ENCODE data around the gene ZNF787.
"Not testable (repeated sequence)": the region's sequence is repeated elsewhere in the genome, so short reads cannot be mapped to it uniquely, and the experiment has no call there.

ZNF787 gene

GRCh38 chr19:56152644-56153043 is 31.5 kb upstream of the ZNF787 start:
- Histone ChIP-seq H3K4me1 (ENCODE audit: insufficient read depth, low read length, poor library complexity, severe bottlenecking) (no peaks in the 10 kb centered on the region), H4K20me1 (ENCODE audit: insufficient read depth, low read length, poor library complexity, severe bottlenecking) (peaks cover 23% of the 10 kb centered on the region), H3K9ac (ENCODE audit: low read depth, low read length, poor library complexity, severe bottlenecking) (no peak overlapping the region), H3K36me3 (ENCODE audit: insufficient read depth, low read length) (peaks cover 33% of the 10 kb centered on the region; the same call in 1 of the 2 replicates), H3F3A (ENCODE audit: low read depth) (no peaks in the 10 kb centered on the region), H3K27me3 (ENCODE audit: insufficient read depth, low read length, poor library complexity, severe bottlenecking) (no peaks in the 10 kb centered on the region), H3K9me2 (replicated peaks; ENCODE audit: low read depth, low read length) (no peaks in the 10 kb centered on the region), H3K4me3 (ENCODE audit: low read length, poor library complexity, severe bottlenecking) (no peak overlapping the region), H3K4me2 (ENCODE audit: low read depth, low read length, poor library complexity, severe bottlenecking) (no peak overlapping the region), H3K79me2 (ENCODE audit: insufficient read depth, low read length) (peaks cover 19% of the 10 kb centered on the region; the same call in 1 of the 2 replicates), H2AFZ (ENCODE audit: low read length) (no peak overlapping the region), H3K9me3 (ENCODE audit: insufficient read depth, low read depth, low read length) (no peaks in the 10 kb centered on the region)
- TF ChIP-seq CTCF (conservative IDR thresholded peaks at IDR 0.05; ENCODE audit: low read length) (no peak), EZH2phosphoT487 (IDR thresholded peaks at IDR 0.05; ENCODE audit: borderline replicate concordance) (no peak)

DNA sequence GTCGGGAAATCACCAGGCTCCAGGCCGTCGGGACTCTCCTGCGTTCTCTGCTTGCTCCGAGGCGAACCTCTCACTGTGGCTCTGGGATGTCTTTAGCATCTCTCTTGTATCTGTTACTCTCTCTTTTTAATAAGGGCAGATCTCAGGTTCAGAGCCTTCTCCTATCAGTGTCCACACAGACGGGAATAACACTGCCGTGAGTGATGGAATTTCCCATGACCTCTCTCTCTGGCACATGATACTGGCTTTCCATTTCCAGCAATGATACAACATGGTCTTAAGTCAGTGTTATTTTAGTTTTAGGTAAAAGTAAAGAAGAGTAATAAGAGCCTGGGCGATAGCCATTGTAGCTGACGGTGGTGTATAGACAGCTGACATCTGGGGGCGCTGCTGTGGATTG is 29.3 kb upstream of the ZNF787 start:
- peaks cover 19% of the 10 kb centered on the region; the same call in 1 of the 2 replicates for H3K36me3 ChIP-seq (ENCODE audit: insufficient read depth, low read length)
- no peaks in the 10 kb centered on the region for H3K4me1 ChIP-seq (ENCODE audit: insufficient read depth, low read length, poor library complexity, severe bottlenecking)
- H2AFZ ChIP-seq (ENCODE audit: low read length), result no peak overlapping the region
- H3K27me3 ChIP-seq (ENCODE audit: insufficient read depth, low read length, poor library complexity, severe bottlenecking), result no peaks in the 10 kb centered on the region
- no peak for TF ChIP-seq CTCF (conservative IDR thresholded peaks at IDR 0.05; ENCODE audit: low read length)
- no peak for TF ChIP-seq EZH2phosphoT487 (IDR thresholded peaks at IDR 0.05; ENCODE audit: borderline replicate concordance)
- H3F3A ChIP-seq (ENCODE audit: low read depth), result no peaks in the 10 kb centered on the region
- H3K79me2 ChIP-seq (ENCODE audit: insufficient read depth, low read length), result peaks cover 28% of the 10 kb centered on the region; the same call in 1 of the 2 replicates
- no peak overlapping the region for H3K9ac ChIP-seq (ENCODE audit: low read depth, low read length, poor library complexity, severe bottlenecking)
- H4K20me1 ChIP-seq (ENCODE audit: insufficient read depth, low read length, poor library complexity, severe bottlenecking), result peaks cover 24% of the 10 kb centered on the region
- no peaks in the 10 kb centered on the region for H3K9me3 ChIP-seq (ENCODE audit: insufficient read depth, low read depth, low read length)
- no peak overlapping the region for H3K4me2 ChIP-seq (ENCODE audit: low read depth, low read length, poor library complexity, severe bottlenecking)
- no peaks in the 10 kb centered on the region for H3K9me2 ChIP-seq (replicated peaks; ENCODE audit: low read depth, low read length)
- no peak overlapping the region for H3K4me3 ChIP-seq (ENCODE audit: low read length, poor library complexity, severe bottlenecking)

- H2AFZ ChIP-seq (ENCODE audit: low read length), result no peak overlapping the region
- peaks cover 4% of the 10 kb centered on the region for H3K4me1 ChIP-seq (ENCODE audit: insufficient read depth, low read length, poor library complexity, severe bottlenecking)
- H3K27me3 ChIP-seq (ENCODE audit: insufficient read depth, low read length, poor library complexity, severe bottlenecking), result no peaks in the 10 kb centered on the region
- H4K20me1 ChIP-seq (ENCODE audit: insufficient read depth, low read length, poor library complexity, severe bottlenecking), result peaks cover 30% of the 10 kb centered on the region
- peaks cover 14% of the 10 kb centered on the region; the same call in 1 of the 2 replicates for H3K36me3 ChIP-seq (ENCODE audit: insufficient read depth, low read length)
- H3F3A ChIP-seq (ENCODE audit: low read depth), result peaks cover 2% of the 10 kb centered on the region; the same call in 1 of the 2 replicates
- no peak overlapping the region for H3K9ac ChIP-seq (ENCODE audit: low read depth, low read length, poor library complexity, severe bottlenecking)
- peaks cover 35% of the 10 kb centered on the region; the same call in 1 of the 2 replicates for H3K79me2 ChIP-seq (ENCODE audit: insufficient read depth, low read length)
- TF ChIP-seq CTCF (conservative IDR thresholded peaks at IDR 0.05; ENCODE audit: low read length) (no peak), EZH2phosphoT487 (IDR thresholded peaks at IDR 0.05; ENCODE audit: borderline replicate concordance) (no peak)
- H3K4me2 ChIP-seq (ENCODE audit: low read depth, low read length, poor library complexity, severe bottlenecking), result no peak overlapping the region
- H3K9me3 ChIP-seq (ENCODE audit: insufficient read depth, low read depth, low read length), result no peaks in the 10 kb centered on the region
- H3K9me2 ChIP-seq (replicated peaks; ENCODE audit: low read depth, low read length), result no peaks in the 10 kb centered on the region
- H3K4me3 ChIP-seq (ENCODE audit: low read length, poor library complexity, severe bottlenecking), result no peak overlapping the region
Measured at GRCh38 chr19:56149656-56150038, 28.6 kb upstream of the ZNF787 start.

DNA sequence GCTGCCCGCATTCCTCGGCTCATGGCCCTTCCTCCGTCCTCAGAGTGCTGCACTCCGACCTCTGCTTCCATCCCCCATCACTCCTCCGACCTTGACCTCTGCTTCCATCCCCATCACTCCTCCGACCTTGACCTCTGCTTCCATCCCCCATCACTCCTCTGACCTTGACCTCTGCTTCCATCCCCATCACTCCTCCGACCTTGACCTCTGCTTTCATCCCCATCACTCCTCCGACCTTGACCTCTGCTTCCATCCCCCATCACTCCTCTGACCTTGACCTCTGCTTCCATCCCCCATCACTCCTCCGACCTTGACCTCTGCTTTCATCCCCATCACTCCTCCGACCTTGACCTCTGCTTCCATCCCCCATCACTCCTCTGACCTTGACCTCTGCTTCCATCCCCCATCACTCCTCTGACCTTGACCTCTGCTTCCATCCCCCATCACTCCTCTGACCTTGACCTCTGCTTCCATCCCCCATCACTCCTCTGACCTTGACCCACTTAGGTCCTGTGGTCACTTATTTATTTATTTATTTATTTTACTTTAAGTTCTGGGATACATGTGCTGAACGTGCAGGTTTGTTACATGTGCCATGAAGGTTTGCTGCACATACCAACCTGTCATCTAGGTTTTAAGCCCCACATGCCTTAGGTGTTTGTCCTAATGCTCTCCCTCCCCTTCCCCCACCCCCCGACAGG is 28.0 kb upstream of the ZNF787 start:
- not testable (repeated sequence) for H3K27me3 ChIP-seq (ENCODE audit: insufficient read depth, low read length, poor library complexity, severe bottlenecking); H3K4me1 ChIP-seq (ENCODE audit: insufficient read depth, low read length, poor library complexity, severe bottlenecking); H2AFZ ChIP-seq (ENCODE audit: low read length); H3K9me2 ChIP-seq (replicated peaks; ENCODE audit: low read depth, low read length); H3K9me3 ChIP-seq (ENCODE audit: insufficient read depth, low read depth, low read length); H3K9ac ChIP-seq (ENCODE audit: low read depth, low read length, poor library complexity, severe bottlenecking); H3K4me3 ChIP-seq (ENCODE audit: low read length, poor library complexity, severe bottlenecking); H3F3A ChIP-seq (ENCODE audit: low read depth); H3K4me2 ChIP-seq (ENCODE audit: low read depth, low read length, poor library complexity, severe bottlenecking)
- peaks cover 31% of the 10 kb centered on the region for H4K20me1 ChIP-seq (ENCODE audit: insufficient read depth, low read length, poor library complexity, severe bottlenecking)
- H3K79me2 ChIP-seq (ENCODE audit: insufficient read depth, low read length), result peaks cover 36% of the 10 kb centered on the region; the same call in 1 of the 2 replicates
- H3K36me3 ChIP-seq (ENCODE audit: insufficient read depth, low read length), result peaks cover 10% of the 10 kb centered on the region; the same call in 1 of the 2 replicates

All from Loucy (cell line).